ENCODE measurements around the gene KRTAP5-6.

The KRTAP5-6 gene

GRCh38 chr11:1672613-1673350 is 24.2 kb upstream of the KRTAP5-6 start:
- H3K4me3 ChIP-seq (ENCODE audit: low read depth, low read length), result no peak overlapping the region
- TF ChIP-seq, protein P1, sequence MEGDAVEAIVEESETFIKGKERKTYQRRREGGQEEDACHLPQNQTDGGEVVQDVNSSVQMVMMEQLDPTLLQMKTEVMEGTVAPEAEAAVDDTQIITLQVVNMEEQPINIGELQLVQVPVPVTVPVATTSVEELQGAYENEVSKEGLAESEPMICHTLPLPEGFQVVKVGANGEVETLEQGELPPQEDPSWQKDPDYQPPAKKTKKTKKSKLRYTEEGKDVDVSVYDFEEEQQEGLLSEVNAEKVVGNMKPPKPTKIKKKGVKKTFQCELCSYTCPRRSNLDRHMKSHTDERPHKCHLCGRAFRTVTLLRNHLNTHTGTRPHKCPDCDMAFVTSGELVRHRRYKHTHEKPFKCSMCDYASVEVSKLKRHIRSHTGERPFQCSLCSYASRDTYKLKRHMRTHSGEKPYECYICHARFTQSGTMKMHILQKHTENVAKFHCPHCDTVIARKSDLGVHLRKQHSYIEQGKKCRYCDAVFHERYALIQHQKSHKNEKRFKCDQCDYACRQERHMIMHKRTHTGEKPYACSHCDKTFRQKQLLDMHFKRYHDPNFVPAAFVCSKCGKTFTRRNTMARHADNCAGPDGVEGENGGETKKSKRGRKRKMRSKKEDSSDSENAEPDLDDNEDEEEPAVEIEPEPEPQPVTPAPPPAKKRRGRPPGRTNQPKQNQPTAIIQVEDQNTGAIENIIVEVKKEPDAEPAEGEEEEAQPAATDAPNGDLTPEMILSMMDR (IDR thresholded peaks at IDR 0.05; ENCODE audit: borderline replicate concordance, insufficient read depth, low read depth, low read length), result no peak

- TF ChIP-seq, protein P1 (IDR thresholded peaks at IDR 0.05; ENCODE audit: borderline replicate concordance, insufficient read depth, low read depth, low read length), result no peak
- no peak overlapping the region for H3K4me3 ChIP-seq (ENCODE audit: low read depth, low read length)
These were observed 23.4 kb upstream of the KRTAP5-6 start for GRCh38 chr11:1673446-1674172.

DNA sequence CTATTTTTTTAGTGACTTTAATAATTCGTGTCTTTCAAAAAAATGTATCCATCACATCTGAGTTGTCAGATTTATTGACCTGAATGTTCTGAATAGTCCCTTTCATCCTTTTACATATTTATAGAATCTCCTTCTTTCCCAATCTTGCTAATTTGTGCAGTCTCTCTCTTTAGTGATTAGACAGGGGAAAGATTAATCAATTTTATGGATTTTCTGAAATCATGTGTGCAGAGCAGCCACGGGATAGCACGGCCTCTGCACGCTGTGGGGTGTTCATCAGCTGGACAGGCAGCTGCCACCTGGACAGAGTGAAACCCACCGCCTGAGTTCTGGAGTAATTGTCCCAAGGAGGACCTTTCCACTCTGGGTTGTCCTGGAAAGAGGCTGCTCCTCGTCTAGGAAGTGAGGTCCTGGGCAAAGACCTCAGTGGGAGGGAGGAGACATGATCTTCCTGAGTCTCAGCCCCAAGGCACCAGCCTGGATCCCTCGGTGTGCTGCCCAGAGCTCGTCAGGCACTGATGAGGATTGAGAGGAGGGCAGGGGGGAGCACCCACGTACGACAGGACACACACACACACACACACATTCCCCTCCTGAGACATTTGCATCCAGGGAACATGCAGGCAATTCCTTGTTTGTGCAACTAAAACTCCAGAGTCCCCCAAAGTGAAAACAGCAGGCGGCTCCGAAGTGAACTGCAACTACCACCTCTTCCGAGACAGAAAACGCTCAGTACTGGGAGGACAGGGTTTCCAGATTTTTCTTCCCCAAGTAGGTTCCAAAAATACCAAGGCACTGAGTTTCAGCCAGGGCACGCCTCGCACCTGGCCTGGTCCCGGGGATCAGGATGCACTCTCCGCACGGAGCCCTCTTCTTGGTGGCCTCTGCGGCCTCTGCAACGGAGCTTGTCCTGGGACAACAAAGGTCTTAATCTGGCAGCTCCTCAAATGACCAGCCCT is 22.5 kb upstream of the KRTAP5-6 start:
- no peak overlapping the region for H3K4me3 ChIP-seq (ENCODE audit: low read depth, low read length)
- TF ChIP-seq, protein P1 (IDR thresholded peaks at IDR 0.05; ENCODE audit: borderline replicate concordance, insufficient read depth, low read depth, low read length), result no peak

DNA sequence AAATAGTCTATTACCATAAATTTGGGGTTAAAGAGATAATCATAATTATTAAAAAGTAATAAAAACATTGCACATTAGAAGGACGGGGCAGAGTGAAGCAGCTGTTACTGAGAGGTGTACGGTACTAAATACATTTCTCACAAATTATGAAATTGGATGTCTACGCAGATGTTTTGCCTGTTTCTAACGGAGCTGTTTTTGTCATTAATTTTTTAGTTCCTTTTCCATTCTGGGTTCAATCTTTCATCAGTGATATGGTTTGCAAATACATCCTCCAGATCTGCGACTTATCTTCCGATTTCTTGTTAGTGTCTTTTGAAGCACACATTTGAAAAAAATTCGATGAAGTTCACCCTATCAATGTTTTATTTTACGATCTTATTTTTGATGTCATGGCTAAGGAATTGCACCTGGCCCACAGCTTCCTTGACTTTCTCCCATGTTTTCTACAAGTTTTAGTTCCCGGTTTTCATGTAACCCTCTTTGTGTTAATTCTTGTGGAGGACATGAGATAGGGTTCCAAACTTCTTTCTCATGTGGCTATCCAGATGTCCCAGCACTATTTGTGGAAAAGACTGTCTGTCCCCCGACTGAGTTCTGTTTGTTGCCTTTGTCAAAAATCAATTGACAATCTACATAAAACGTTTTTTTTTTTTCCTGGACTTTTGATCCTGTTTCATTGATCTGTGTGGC is 21.3 kb upstream of the KRTAP5-6 start:
- TF ChIP-seq, protein P1 (IDR thresholded peaks at IDR 0.05; ENCODE audit: borderline replicate concordance, insufficient read depth, low read depth, low read length), result no peak
- H3K4me3 ChIP-seq (ENCODE audit: low read depth, low read length), result no peak overlapping the region

DNA sequence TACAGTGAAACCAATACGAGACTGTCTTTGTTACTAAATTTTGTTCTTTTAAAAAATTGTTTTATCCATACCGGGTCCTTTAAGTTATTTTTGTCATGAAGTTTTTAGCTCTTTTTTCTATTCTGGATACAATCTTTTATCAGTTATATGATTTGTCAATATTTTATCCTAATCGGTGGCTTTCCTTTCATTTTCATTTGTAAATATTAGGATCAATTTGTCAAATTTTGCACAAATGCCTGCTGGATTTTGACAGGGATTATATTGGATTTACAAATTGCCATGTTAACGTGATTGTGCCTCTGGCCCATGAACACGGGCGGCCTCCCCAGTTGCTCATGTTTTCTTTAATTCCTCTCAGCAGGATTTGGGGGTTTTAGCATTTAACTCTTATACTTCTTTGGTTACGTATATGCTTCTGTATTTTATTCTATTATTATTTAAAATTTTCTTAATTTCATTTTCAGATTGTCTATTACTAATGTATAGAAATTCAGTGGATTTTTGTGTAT is 20.7 kb upstream of the KRTAP5-6 start:
- TF ChIP-seq, protein P1 (IDR thresholded peaks at IDR 0.05; ENCODE audit: borderline replicate concordance, insufficient read depth, low read depth, low read length), result no peak
- H3K4me3 ChIP-seq (ENCODE audit: low read depth, low read length), result no peak overlapping the region

- TF ChIP-seq, protein P1 (IDR thresholded peaks at IDR 0.05; ENCODE audit: borderline replicate concordance, insufficient read depth, low read depth, low read length), result no peak
These were observed 17.1 kb upstream of the KRTAP5-6 start for GRCh38 chr11:1679881-1680280.

More at GRCh38 chr11:1679881-1680280, 17.1 kb upstream of the KRTAP5-6 start:
- no peak overlapping the region for H3K4me3 ChIP-seq (ENCODE audit: low read depth, low read length)

Data from GM12875 (cell line).